ENCODE results near the gene PTK7. TPM values are rescaled to one million over a fixed set of nuclear protein-coding genes. Genes with fewer than 3 reads are reported as not detected.

PTK7 gene
- 1 to 10 TPM in 2 of 4 donors, under 1 TPM in 2; 0.61 to 1.6 (median 1.1) TPM for total RNA-seq
- under 1 TPM; 0.17 to 0.90 (median 0.23) TPM for polyA plus RNA-seq
- long read RNA-seq, donor 1, result 0 reads
- long read RNA-seq, donor 2, result 0 reads

GRCh38 chr6:43075670-43076463 lies at the start of gene PTK7:
TSS of gene PTK7 (plus strand) at chr6:43076314. CDS start at chr6:43076489, 175 bp downstream.
- Histone ChIP-seq H3K27me3 (ENCODE audit: insufficient read depth in 3 of 3, low read length in 2 of 3) (peaks cover 0 to 20% (median 12%) of the 10 kb centered on the region in 3 donors), H3K36me3 (ENCODE audit: insufficient read depth in 1 of 2, low read depth in 1 of 2) (peaks cover 0 to 41% of the 10 kb centered on the region in 2 donors), H3K4me1 (peaks cover 5% of the 10 kb centered on the region), H3K27ac (no peak within 1 kb of the TSS), H3K4me3 (peak within 1 kb of the TSS; percentile 63), H3K9me3 (no peaks in the 10 kb centered on the region)
- DNase-seq (no peak), ATAC-seq (peak; percentile 27 to 60 (median 54))
- WGBS, 3 donors, result 4 to 7% (median 6%) methylated on average over 28 to 60 of the region's 60 CpGs
- no peak for TF ChIP-seq CTCF (IDR thresholded peaks at IDR 0.05)
- intact Hi-C loops (cut with DNase I), result no loop called here

GRCh38 chr6:43026365-43026764 lies 49.7 kb upstream of the PTK7 start:
- WGBS, 3 donors, result 35 to 61% (median 38%) methylated on average over 5 of the region's 5 CpGs
- peak overlapping the region; percentile 58 for H3K27ac ChIP-seq
- ATAC-seq (peak; percentile 45 to 74 (median 70)), DNase-seq (peak in 1 of 2 donors; percentile 56)
- no peak overlapping the region for H3K4me3 ChIP-seq
- no peaks in the 10 kb centered on the region for H3K27me3 ChIP-seq (ENCODE audit: insufficient read depth in 3 of 3, low read length in 2 of 3)
- H3K4me1 ChIP-seq, result peaks cover 41% of the 10 kb centered on the region
- peaks cover 23 to 72% of the 10 kb centered on the region in 2 donors for H3K36me3 ChIP-seq (ENCODE audit: insufficient read depth in 1 of 2, low read depth in 1 of 2)
- no peaks in the 10 kb centered on the region for H3K9me3 ChIP-seq
- intact Hi-C loops (cut with DNase I), result no loop called here
- TF ChIP-seq CTCF (IDR thresholded peaks at IDR 0.05), result no peak

GRCh38 chr6:43029120-43029519 lies 47.0 kb upstream of the PTK7 start:
- no peaks in the 10 kb centered on the region for H3K27me3 ChIP-seq (ENCODE audit: insufficient read depth in 3 of 3, low read length in 2 of 3)
- TF ChIP-seq CTCF (IDR thresholded peaks at IDR 0.05), result no peak
- H3K27ac ChIP-seq, result no peak overlapping the region
- peak in 3 of 4 donors; percentile 15 to 52 (median 43) for ATAC-seq
- peaks cover 24% of the 10 kb centered on the region for H3K4me1 ChIP-seq
- no peak for DNase-seq
- intact Hi-C loops (cut with DNase I), result no loop called here
- H3K36me3 ChIP-seq (ENCODE audit: insufficient read depth in 1 of 2, low read depth in 1 of 2), result peaks cover 28 to 95% of the 10 kb centered on the region in 2 donors
- H3K4me3 ChIP-seq, result no peak overlapping the region
- WGBS, 3 donors, result 48 to 74% (median 56%) methylated on average over 9 of the region's 9 CpGs
- no peaks in the 10 kb centered on the region for H3K9me3 ChIP-seq

GRCh38 chr6:43032326-43032725 lies 43.8 kb upstream of the PTK7 start:
- H3K36me3 ChIP-seq (ENCODE audit: insufficient read depth in 1 of 2, low read depth in 1 of 2), result peaks cover 20 to 66% of the 10 kb centered on the region in 2 donors
- H3K4me1 ChIP-seq, result peaks cover 24% of the 10 kb centered on the region
- no peak for ATAC-seq
- no peaks in the 10 kb centered on the region for H3K9me3 ChIP-seq
- no peak overlapping the region for H3K27ac ChIP-seq
- TF ChIP-seq CTCF (IDR thresholded peaks at IDR 0.05), result no peak
- 86 to 90% (median 86%) methylated on average over 4 of the region's 4 CpGs for WGBS, 3 donors
- H3K4me3 ChIP-seq, result no peak overlapping the region
- no peak for DNase-seq
- intact Hi-C loops (cut with DNase I), result no loop called here
- no peaks in the 10 kb centered on the region for H3K27me3 ChIP-seq (ENCODE audit: insufficient read depth in 3 of 3, low read length in 2 of 3)

Measured in psoas muscle (tissue), 8 donors.